Calu3 (cell line): Measurements from ENCODE around the gene AKAP13. TPM values are rescaled to one million over a fixed set of nuclear protein-coding genes. Genes with fewer than 3 reads are reported as not detected.

Experiments
- BruUV-seq: library from RNA; stranded (reverse); fragments of 400-500 nt; replicated peaks from 2 replicates; lab custom pipeline; 2021; lab: Mats Ljungman, UMichigan
- CTCF ChIA-PET: fragments of 300-600 bp; sonication (Branson Sonifier 250); formaldehyde crosslinking; loops from one replicate; lab custom pipeline; 2022; ENCODE audit warnings: antibody characterized with exemption; lab: Charles Lee
- DNase-seq: peaks from one replicate; pipeline ENCODE4 v3.0.0; 2022
- H3K27ac Mint-ChIP-seq: one replicate; pipeline ENCODE4 v1.8.0; 2022; ENCODE audit warnings: mixed read lengths; ENCODE audit not compliant: unreplicated experiment
- H3K27me3 Mint-ChIP-seq: one replicate; pipeline ENCODE4 v1.8.0; 2022; ENCODE audit warnings: mixed read lengths; ENCODE audit not compliant: unreplicated experiment
- H3K36me3 Mint-ChIP-seq: one replicate; pipeline ENCODE4 v1.8.0; 2022; ENCODE audit warnings: mild to moderate bottlenecking, moderate library complexity, mixed read lengths; ENCODE audit not compliant: insufficient read depth, unreplicated experiment
- H3K4me1 Mint-ChIP-seq: one replicate; pipeline ENCODE4 v1.8.0; 2022; ENCODE audit warnings: mild to moderate bottlenecking, low read depth, mixed read lengths; ENCODE audit not compliant: unreplicated experiment
- H3K4me3 Mint-ChIP-seq: one replicate; pipeline ENCODE4 v1.8.0; 2022; ENCODE audit warnings: mild to moderate bottlenecking, low read depth, moderate library complexity, mixed read lengths; ENCODE audit not compliant: unreplicated experiment
- H3K9me3 Mint-ChIP-seq: one replicate; pipeline ENCODE4 v1.8.0; 2022; ENCODE audit warnings: low read depth, mixed read lengths; ENCODE audit not compliant: unreplicated experiment
- CTCF ChIP-seq: fragments of 200-600 bp; IDR thresholded peaks from one replicate; pipeline ENCODE4 v1.8.0; 2022; ENCODE audit warnings: antibody characterized with exemption; ENCODE audit not compliant: unreplicated experiment
- intact Hi-C: fragments of 100-400 bp; cut with micrococcal nuclease; formaldehyde crosslinking; loops from one replicate; pipeline ENCODE4 v1.10.0; 2022; ENCODE audit not compliant: unreplicated experiment
- total RNA-seq: library from RNA; stranded (reverse); gene quantifications from 2 replicates; pipeline ENCODE4 v1.2.3, GENCODE V29; 2022

The AKAP13 gene
- total RNA-seq, 1 experiment from 2014 or later, result 145 TPM

- intact Hi-C loops, result no loop called here
Observed at GRCh38 chr15:85598718-85599398, 218.5 kb downstream of the AKAP13 start.

GRCh38 chr15:85600001-85600400 lies 219.6 kb downstream of the AKAP13 start:
- Mint-ChIP-seq H3K4me1 (peaks cover 26% of the 10 kb centered on the region), H3K27me3 (no peaks in the 10 kb centered on the region), H3K36me3 (peaks cover 19% of the 10 kb centered on the region), H3K9me3 (no peaks in the 10 kb centered on the region), H3K4me3 (no peak overlapping the region), H3K27ac (no peak overlapping the region)
- intact Hi-C loops, result no loop called here
- no TSS peak for BruUV-seq
- DNase-seq, result no peak
- CTCF ChIA-PET, result interaction anchor here (1.2 kb wide), 1 partner anchor 43 kb away, joined by 3 read pairs; no protein-coding TSS in a partner anchor
- no peak for TF ChIP-seq CTCF

More at GRCh38 chr15:85598718-85599398, 218.5 kb downstream of the AKAP13 start:
- Mint-ChIP-seq H3K27ac (no peak overlapping the region), H3K4me1 (peaks cover 24% of the 10 kb centered on the region), H3K36me3 (peaks cover 12% of the 10 kb centered on the region), H3K4me3 (no peak overlapping the region), H3K9me3 (no peaks in the 10 kb centered on the region), H3K27me3 (no peaks in the 10 kb centered on the region)
- no TSS peak for BruUV-seq
- CTCF ChIA-PET, result no interaction called here
- no peak for DNase-seq
- no peak for TF ChIP-seq CTCF

GRCh38 chr15:85603160-85603559 lies 222.8 kb downstream of the AKAP13 start:
- Mint-ChIP-seq H3K27ac (peak overlapping the region; percentile 6), H3K27me3 (no peaks in the 10 kb centered on the region), H3K36me3 (peaks cover 22% of the 10 kb centered on the region), H3K4me1 (peaks cover 8% of the 10 kb centered on the region), H3K4me3 (no peak overlapping the region), H3K9me3 (no peaks in the 10 kb centered on the region)
- no peak for DNase-seq
- BruUV-seq, result no TSS peak
- intact Hi-C loops, result no loop called here
- CTCF ChIA-PET, result no interaction called here
- TF ChIP-seq CTCF, result no peak

GRCh38 chr15:85603703-85604102 lies 223.3 kb downstream of the AKAP13 start:
- no TSS peak for BruUV-seq
- no peak for DNase-seq
- Mint-ChIP-seq H3K27ac (peak overlapping the region; percentile 6), H3K9me3 (no peaks in the 10 kb centered on the region), H3K4me3 (no peak overlapping the region), H3K27me3 (no peaks in the 10 kb centered on the region), H3K36me3 (peaks cover 22% of the 10 kb centered on the region), H3K4me1 (peaks cover 8% of the 10 kb centered on the region)
- CTCF ChIA-PET, result no interaction called here
- intact Hi-C loops, result no loop called here
- no peak for TF ChIP-seq CTCF
